GM12878 (cell line): ENCODE measurements around the gene ECEL1. TPM values are rescaled to one million over a fixed set of nuclear protein-coding genes. Genes with fewer than 3 reads are reported as not detected.

ENCODE experiments used
- ATAC-seq: fragments of 200-7000 bp; cut with Tn5 transposase; 3 replicates; pipeline ENCODE4 v1.9.1; 2020; ENCODE audit warnings: mild to moderate bottlenecking, moderate library complexity
- BruUV-seq: library from RNA; stranded (reverse); fragments of 400-500 nt; replicated peaks from 2 replicates; lab custom pipeline; 2021; lab: Mats Ljungman, UMichigan
- CTCF ChIA-PET: fragments of 300-600 bp; sonication (Branson Sonifier 250); formaldehyde crosslinking; extraction: SDS; loops from one replicate; lab custom pipeline; 2021; ENCODE audit warnings: inconsistent platforms; lab: Yijun Ruan, JAX
- POLR2A ChIA-PET: fragments of 350-600 bp; formaldehyde crosslinking; extraction: SDS; loops from one replicate; lab custom pipeline; 2021; ENCODE audit warnings: inconsistent platforms; lab: Charles Lee
- RAD21 ChIA-PET: fragments of 300-600 bp; sonication (Branson Sonifier 250); formaldehyde crosslinking; loops from one replicate; lab custom pipeline; 2023; ENCODE audit warnings: antibody characterized with exemption; ENCODE audit not compliant: unreplicated experiment; lab: Charles Lee
- SMC1A ChIA-PET: fragments of 300-600 bp; sonication (Branson Sonifier 250); formaldehyde crosslinking; loops from one replicate; lab custom pipeline; 2023; ENCODE audit not compliant: unreplicated experiment, uncharacterized antibody; lab: Charles Lee
- DNase-seq: peaks from one replicate; pipeline ENCODE4 v3.0.0-alpha.2; 2011; ENCODE audit warnings: low read depth, low spot score
- FAIRE-seq: peaks from 3 replicates; lab custom pipeline; 2011; peaks lifted over from hg19 to GRCh38; lab: Jason Lieb, UNC
- H2AFZ ChIP-seq: 2 replicates; pipeline ENCODE4 v1.6.0; 2011; ENCODE audit warnings: low read depth, low read length, control low read depth; ENCODE audit not compliant: control insufficient read depth
- H3K27ac ChIP-seq: 2 replicates; pipeline ENCODE4 v1.5.1; 2011; ENCODE audit warnings: control low read depth; ENCODE audit not compliant: control insufficient read depth, insufficient read depth
- H3K27me3 ChIP-seq, 2 experiments: replicated peaks in 1 of 2; 2 replicates each; pipeline versions ENCODE4 v1.6.0 to v1.6.1; 2011; ENCODE audit warnings: low read length in 1 of 2; ENCODE audit not compliant: control insufficient read depth in 2 of 2, insufficient read depth in 2 of 2
- H3K36me3 ChIP-seq, 2 experiments: 2 replicates each; pipeline ENCODE4 v1.5.1; 2011; ENCODE audit warnings: low read length in 1 of 2; ENCODE audit not compliant: control insufficient read depth in 2 of 2, insufficient read depth in 2 of 2
- H3K4me1 ChIP-seq: 2 replicates; pipeline ENCODE4 v1.6.1; 2011; ENCODE audit warnings: mild to moderate bottlenecking, low read length, moderate library complexity, mixed read lengths; ENCODE audit not compliant: control insufficient read depth, insufficient read depth
- H3K4me2 ChIP-seq: 2 replicates; pipeline ENCODE4 v1.6.0; 2011; ENCODE audit warnings: control low read depth; ENCODE audit not compliant: control insufficient read depth, insufficient read depth
- H3K4me3 ChIP-seq: fragments of 200-600 bp; sonication (generic); 2 replicates; pipeline ENCODE4 v1.5.1; 2016
- H3K79me2 ChIP-seq: 2 replicates; pipeline ENCODE4 v1.6.0; 2011; ENCODE audit warnings: low read length; ENCODE audit not compliant: control insufficient read depth, insufficient read depth
- H3K9ac ChIP-seq: 2 replicates; pipeline ENCODE4 v1.8.0; 2011; ENCODE audit warnings: low read length, control low read depth, mixed read lengths; ENCODE audit not compliant: control insufficient read depth, insufficient read depth
- H3K9me3 ChIP-seq: replicated peaks from 3 replicates; pipeline ENCODE4 v1.5.1; 2011; ENCODE audit warnings: mild to moderate bottlenecking, low read length; ENCODE audit not compliant: control insufficient read depth, insufficient read depth
- H4K20me1 ChIP-seq: 2 replicates; pipeline ENCODE4 v1.6.0; 2011; ENCODE audit not compliant: control insufficient read depth, insufficient read depth
- BCL11A ChIP-seq: IDR thresholded peaks from 2 replicates; pipeline ENCODE4 v1.6.1; 2011; ENCODE audit warnings: low read depth, low read length
- CEBPB ChIP-seq, 2 experiments: fragments of 150-350 bp in 1 of 2; IDR thresholded peaks; 2 replicates each; pipeline ENCODE4 v1.6.1; 2012 to 2014; ENCODE audit warnings: low read depth in 2 of 2, low read length in 2 of 2, borderline replicate concordance in 1 of 2, inconsistent platforms in 1 of 2
- CREM ChIP-seq: IDR thresholded peaks from 2 replicates; pipeline ENCODE4 v1.6.1; 2014; ENCODE audit warnings: antibody characterized with exemption, low read depth
- SREBF1 ChIP-seq: IDR thresholded peaks from 2 replicates; pipeline ENCODE4 v1.6.1; 2012; ENCODE audit warnings: mild to moderate bottlenecking, low read length
- TCF7 ChIP-seq: IDR thresholded peaks from 2 replicates; pipeline ENCODE4 v1.6.1; 2014; ENCODE audit warnings: antibody characterized with exemption, borderline replicate concordance
- USF2 ChIP-seq: IDR thresholded peaks from 2 replicates; pipeline ENCODE4 v1.6.1; 2011; ENCODE audit warnings: low read depth, low read length, improper control_type of control experiment, borderline replicate concordance
- WGBS: methylation state at CpG from one replicate; pipeline ENCODE4 v1.1.6; 2016; ENCODE audit warnings: low lambda C conversion rate; ENCODE audit not compliant: insufficient replicate concordance, insufficient coverage; ENCODE audit errors: missing lambda C conversion rate; 5-methylcytosine and 5-hydroxymethylcytosine counted together
- in situ Hi-C: fragments of 300-500 bp; cut with MboI; formaldehyde crosslinking; loops from 9 replicates; pipeline ENCODE4 v1.14.3; 2018; ENCODE audit warnings: mixed read lengths
- intact Hi-C: fragments of 100-400 bp; cut with micrococcal nuclease; formaldehyde crosslinking; loops from one replicate; pipeline ENCODE4 v1.14.2; 2022; ENCODE audit not compliant: unreplicated experiment
- polyA plus RNA-seq, 11 experiments: library from polyadenylated mRNA; depleted of rRNA in 4 of 11; unstranded in 6 of 11; stranded (reverse) in 5 of 11; fragments of >200 nt; fragmentation: Nextera tagmentation in 4 of 11; fragmentation: Illumina TruSeq in 1 of 11; extraction: Ambion mirVana in 4 of 11; extraction: Trizol in 1 of 11; gene quantifications; 1 replicate in 1 of 11; 2 replicates in 10 of 11; pipeline versions ENCODE4 v1.2.1 to v1.2.3, GENCODE V29; 2011 to 2016; ENCODE audit warnings: inconsistent platforms in 2 of 11, missing spikeins in 2 of 11, low read depth in 1 of 11
- total RNA-seq, 4 experiments: library from RNA; depleted of rRNA in 3 of 4; stranded (reverse); fragments of >200 nt in 3 of 4; fragmentation: Illumina TruSeq in 1 of 4; extraction: Trizol in 1 of 4; gene quantifications; 2 replicates each; pipeline versions ENCODE4 v1.2.1 to v1.2.3, GENCODE V29; 2013 to 2021
- TF ChIP-seq, protein P1 (sequence below): IDR thresholded peaks from 2 replicates; pipeline ENCODE4 v1.6.1; 2011; ENCODE audit warnings: mild to moderate bottlenecking, low read depth, low read length, moderate library complexity; ENCODE audit not compliant: insufficient replicate concordance

The ECEL1 gene
- total and polyA plus RNA-seq, 10 of the 15 experiments (the other 5 are each of a cell fraction or from before 2014, with no cell fraction given), result not detected

DNA sequence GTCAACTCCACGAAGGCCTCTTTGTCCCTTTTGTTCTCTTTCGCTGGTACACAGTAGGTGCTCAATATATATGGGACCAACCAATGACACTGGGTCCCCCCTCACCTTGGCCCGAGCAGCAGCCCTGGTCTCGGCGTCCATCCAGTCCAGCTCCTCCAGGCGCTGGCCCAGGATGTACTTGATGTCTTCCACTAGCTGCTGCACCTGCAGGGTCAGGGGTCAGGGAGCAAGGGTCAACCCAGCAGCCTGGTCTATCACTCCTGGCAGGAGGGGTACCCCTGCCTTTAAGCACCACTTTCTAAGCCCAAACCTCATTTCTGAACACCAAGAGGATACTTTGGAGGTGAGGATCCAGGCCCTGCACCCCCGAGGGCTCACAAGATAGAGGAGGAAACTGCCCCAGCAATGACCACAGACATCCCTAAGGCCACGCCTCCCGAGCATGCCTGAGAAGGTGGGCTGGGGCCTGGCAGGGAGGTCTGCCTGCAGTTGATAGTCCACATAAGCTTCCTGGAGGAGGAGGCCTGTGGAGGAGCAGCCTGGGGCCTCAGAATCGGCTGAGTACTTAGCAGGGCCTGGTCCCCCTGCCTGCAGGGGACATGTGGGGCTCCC, 4.2 kb downstream of the ECEL1 start:
- ChIA-PET CTCF (no interaction called here), POLR2A (no interaction called here), SMC1A (no interaction called here), RAD21 (no interaction called here)
- H3K4me2 ChIP-seq, result no peak overlapping the region
- in situ Hi-C loops (no loop called here), intact Hi-C loops (no loop called here)
- BruUV-seq, result no TSS peak
- no peaks in the 10 kb centered on the region for H4K20me1 ChIP-seq
- H3K27ac ChIP-seq, result no peak overlapping the region
- H3K9ac ChIP-seq, result no peak overlapping the region
- no peaks in the 10 kb centered on the region for H3K79me2 ChIP-seq
- no peak overlapping the region for H2AFZ ChIP-seq
- DNase-seq (no peak), FAIRE-seq (no peak), ATAC-seq (no peak)
- no peaks in the 10 kb centered on the region for H3K4me1 ChIP-seq
- no peak overlapping the region for H3K4me3 ChIP-seq
- TF ChIP-seq USF2, result no peak
- TF ChIP-seq TCF7, result no peak
- no peak for TF ChIP-seq CREM
- TF ChIP-seq BCL11A, result no peak
- TF ChIP-seq, protein P1, sequence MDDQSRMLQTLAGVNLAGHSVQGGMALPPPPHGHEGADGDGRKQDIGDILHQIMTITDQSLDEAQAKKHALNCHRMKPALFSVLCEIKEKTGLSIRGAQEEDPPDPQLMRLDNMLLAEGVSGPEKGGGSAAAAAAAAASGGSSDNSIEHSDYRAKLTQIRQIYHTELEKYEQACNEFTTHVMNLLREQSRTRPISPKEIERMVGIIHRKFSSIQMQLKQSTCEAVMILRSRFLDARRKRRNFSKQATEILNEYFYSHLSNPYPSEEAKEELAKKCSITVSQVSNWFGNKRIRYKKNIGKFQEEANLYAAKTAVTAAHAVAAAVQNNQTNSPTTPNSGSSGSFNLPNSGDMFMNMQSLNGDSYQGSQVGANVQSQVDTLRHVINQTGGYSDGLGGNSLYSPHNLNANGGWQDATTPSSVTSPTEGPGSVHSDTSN, result no peak
- TF ChIP-seq SREBF1, result no peak
- TF ChIP-seq CEBPB (IDR thresholded peaks at IDR 0.05; ENCODE audit: borderline replicate concordance in 1 of 2, low read depth in 2 of 2, low read length in 2 of 2), result no peak
- peaks cover 0 to 11% of the 10 kb centered on the region in 2 experiments; a peak in 3 of 4 replicates for H3K27me3 ChIP-seq
- H3K9me3 ChIP-seq, result no peaks in the 10 kb centered on the region
- no peaks in the 10 kb centered on the region for H3K36me3 ChIP-seq
- WGBS, result 31% methylated on average over 10 of the region's 10 CpGs
